ENCODE measurements around the gene SSX1.

- TF ChIP-seq, protein P1, sequence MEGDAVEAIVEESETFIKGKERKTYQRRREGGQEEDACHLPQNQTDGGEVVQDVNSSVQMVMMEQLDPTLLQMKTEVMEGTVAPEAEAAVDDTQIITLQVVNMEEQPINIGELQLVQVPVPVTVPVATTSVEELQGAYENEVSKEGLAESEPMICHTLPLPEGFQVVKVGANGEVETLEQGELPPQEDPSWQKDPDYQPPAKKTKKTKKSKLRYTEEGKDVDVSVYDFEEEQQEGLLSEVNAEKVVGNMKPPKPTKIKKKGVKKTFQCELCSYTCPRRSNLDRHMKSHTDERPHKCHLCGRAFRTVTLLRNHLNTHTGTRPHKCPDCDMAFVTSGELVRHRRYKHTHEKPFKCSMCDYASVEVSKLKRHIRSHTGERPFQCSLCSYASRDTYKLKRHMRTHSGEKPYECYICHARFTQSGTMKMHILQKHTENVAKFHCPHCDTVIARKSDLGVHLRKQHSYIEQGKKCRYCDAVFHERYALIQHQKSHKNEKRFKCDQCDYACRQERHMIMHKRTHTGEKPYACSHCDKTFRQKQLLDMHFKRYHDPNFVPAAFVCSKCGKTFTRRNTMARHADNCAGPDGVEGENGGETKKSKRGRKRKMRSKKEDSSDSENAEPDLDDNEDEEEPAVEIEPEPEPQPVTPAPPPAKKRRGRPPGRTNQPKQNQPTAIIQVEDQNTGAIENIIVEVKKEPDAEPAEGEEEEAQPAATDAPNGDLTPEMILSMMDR (IDR thresholded peaks at IDR 0.05; ENCODE audit: poor library complexity), result no peak
- TF ChIP-seq EZH2phosphoT487 (IDR thresholded peaks at IDR 0.05; ENCODE audit: low read depth, severe bottlenecking, unreplicated experiment), result no peak
Measured at GRCh38 chrX:48306175-48306574, 51.0 kb downstream of the SSX1 start.

Measured in hepatocyte (in vitro differentiated cells).